ENCODE data around the gene DEFB123.

Gene DEFB123

DNA sequence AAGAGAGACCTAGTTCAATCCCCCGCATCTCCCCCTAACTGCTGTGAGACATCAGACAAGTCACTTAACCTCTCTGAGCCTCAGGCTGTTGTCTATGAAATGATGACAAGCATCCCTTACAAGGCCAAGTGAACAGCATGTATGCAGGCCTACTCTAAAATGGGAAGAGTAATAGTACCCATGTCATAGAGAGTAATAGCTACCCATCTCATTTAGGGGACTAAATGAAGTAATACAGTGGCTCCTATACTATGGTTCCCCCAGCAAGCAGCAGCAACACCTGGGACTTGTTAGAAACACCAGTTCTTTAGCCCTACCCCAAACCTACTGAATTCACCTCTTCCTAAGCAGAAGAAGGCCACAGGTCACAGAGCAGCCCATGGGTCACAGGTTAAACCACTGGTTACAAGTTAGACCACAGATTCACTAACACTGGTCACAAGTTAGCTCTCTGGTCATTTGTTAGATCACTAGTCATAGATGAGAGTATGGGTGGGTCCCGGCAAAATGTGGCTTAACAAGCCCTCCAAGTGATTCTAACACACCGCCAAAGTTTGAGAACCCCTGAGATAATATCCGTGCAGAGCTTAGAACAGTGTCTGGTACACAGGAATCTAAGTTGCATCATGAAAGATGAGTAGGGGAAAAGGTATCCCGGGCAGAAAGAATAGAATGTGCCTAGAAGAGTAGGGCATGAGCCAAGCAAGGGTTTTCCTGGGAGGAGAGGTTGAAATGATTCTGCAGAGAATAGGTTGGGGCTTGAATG lies 33.1 kb downstream of the DEFB123 start:
- no peak for DNase-seq (ENCODE audit: low spot score)

- DNase-seq (ENCODE audit: low spot score): no peak
These were observed 33.6 kb downstream of the DEFB123 start for GRCh38 chr20:31474097-31474436.

DNA sequence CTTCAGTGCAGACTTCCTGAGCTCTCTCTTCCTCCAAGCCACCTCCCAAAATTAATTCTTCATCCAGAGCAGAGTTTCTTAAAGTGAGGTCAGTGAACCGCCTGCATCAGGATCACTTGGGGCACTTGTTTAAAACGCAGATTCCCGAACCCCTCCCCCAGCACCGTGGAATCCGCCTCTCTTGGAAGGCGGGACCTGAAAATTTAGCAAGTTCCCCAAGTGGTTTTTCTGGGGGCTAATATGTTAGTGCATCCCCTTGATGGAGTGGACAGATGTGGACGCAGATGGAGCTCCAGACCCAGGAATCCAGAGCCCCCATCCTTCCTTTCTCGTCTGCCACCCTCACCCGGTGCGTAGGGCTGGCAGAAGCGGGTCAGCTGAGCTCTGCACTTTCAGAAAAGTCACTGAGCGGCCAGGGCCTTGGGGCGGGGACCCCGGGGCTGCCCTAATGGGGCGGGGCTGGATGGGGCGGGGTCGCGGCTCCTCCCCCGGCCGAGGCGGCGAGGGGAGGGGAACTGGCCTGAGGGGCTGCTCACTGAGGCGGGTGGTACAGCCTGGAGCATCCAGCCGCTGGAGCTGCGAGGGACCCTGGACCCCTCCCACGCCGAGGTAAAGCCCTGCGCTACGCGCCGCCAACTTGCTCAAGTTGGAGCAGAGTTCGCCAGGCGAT lies 34.5 kb downstream of the DEFB123 start, which contains the start of the genes DEFB124 and REM1:
Gene DEFB124 (minus strand): TSS at position 370 of the 670 bp plus-strand sequence. CDS start 2,114 bp downstream, outside the sequence.
Gene REM1 (plus strand): TSS at position 531 of the 670 bp plus-strand sequence. CDS start 1,158 bp downstream, outside the sequence.
- no peak for DNase-seq (ENCODE audit: low spot score)

- no peak for DNase-seq (ENCODE audit: low spot score)
These were observed 35.3 kb downstream of the DEFB123 start for GRCh38 chr20:31475472-31476293.

DNA sequence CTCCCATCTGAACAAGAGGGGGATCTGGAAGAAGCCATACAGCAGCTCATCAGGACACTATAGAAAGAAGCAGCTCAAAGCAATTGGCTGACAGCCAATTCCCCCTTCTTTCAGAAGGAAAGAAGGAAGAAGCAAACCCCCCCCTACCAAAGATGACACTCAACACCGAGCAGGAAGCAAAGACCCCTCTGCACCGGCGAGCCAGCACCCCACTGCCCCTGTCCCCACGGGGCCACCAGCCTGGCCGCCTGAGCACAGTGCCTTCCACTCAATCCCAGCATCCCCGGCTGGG lies 35.8 kb downstream of the DEFB123 start:
- no peak for DNase-seq (ENCODE audit: low spot score)

GRCh38 chr20:31476643-31477215 lies 36.3 kb downstream of the DEFB123 start:
- DNase-seq (ENCODE audit: low spot score): peak; percentile 19

GRCh38 chr20:31484001-31484400 lies 43.6 kb downstream of the DEFB123 start:
- no peak for DNase-seq (ENCODE audit: low spot score)

- DNase-seq (ENCODE audit: low spot score): no peak
These were observed 45.3 kb downstream of the DEFB123 start for GRCh38 chr20:31485450-31486339.

- DNase-seq (ENCODE audit: low spot score): no peak
These were observed 47.7 kb downstream of the DEFB123 start for GRCh38 chr20:31488115-31488514.

DNA sequence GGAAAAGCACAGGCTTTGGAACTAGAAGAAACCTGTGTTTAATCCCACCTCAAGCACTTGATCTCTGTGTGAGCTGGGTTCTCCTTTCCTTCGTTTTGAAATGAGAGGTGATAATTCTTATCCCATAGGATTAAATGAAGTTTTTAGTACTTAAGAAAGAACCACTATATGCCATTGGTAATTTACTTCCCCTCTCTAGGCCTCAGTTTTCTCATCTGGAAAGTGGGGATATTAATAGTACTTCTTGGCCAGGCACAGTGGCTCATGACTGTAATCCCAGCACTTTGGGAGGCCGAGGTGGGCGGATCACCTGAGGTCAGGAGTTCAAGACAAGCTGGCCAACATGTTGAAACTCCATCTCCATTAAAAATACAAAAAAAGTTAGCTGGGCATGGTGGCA lies 48.7 kb downstream of the DEFB123 start:
- no peak for DNase-seq (ENCODE audit: low spot score)

DNA sequence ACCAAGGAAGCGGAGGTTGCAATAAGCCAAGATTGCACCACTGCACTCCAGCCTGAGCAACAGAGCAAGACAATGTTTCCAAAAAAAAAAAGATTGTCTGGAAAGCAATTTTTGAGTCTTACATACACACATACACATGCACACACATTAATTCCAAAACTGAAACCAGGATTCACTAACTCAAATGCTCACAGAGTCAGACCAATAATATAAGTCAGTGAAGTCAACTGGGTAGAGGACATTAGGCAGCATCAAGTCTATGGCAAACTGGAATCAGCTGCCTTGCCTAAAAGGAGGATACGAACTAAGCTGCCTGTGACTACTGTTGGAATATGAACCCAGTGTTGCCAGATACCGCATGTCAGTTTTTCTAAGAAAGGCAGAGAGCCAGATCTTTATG lies 50.3 kb downstream of the DEFB123 start:
- no peak for DNase-seq (ENCODE audit: low spot score)

GRCh38 chr20:31494131-31494530 lies 53.7 kb downstream of the DEFB123 start:
- DNase-seq (ENCODE audit: low spot score): peak; percentile 72

- DNase-seq (ENCODE audit: low spot score): no peak
These were observed 56.4 kb downstream of the DEFB123 start for GRCh38 chr20:31496761-31497295.

DNA sequence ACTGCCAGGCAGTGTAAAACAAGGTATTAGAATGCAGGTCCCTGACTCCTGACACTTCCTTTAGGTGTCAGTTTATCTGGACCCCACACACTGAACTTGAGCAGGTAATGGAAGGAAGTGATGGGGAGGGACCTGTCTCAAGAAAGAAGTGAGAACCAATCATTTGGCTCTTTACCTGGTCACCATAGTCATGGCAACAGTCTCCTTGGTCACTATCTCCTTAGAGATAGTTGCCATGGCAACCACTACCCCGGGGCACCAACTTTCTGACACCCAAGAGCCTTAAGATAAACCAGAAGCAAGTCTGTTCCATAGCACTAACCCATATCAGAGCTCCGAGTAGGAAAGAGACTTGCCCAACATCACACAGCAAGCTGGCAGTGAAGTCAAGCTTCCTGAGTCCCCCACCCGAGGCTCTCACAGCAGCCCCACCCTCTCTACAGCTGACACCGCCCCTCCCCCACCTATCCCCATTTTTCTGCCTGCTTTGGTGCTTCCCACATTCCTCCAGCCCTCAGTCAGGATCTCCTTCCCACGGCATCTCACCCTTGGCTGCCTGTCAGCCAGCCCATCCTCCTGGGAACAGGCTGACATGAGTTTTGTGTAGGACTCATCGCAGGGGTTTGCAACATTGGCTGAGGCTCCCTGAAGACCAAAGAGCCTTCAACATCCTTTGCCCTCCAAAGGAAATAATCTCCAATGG lies 57.6 kb downstream of the DEFB123 start:
- DNase-seq (ENCODE audit: low spot score): no peak
